Neural cell (in vitro differentiated cells): ENCODE data around the gene BIRC2. TPM values are rescaled to one million over a fixed set of nuclear protein-coding genes. Genes with fewer than 3 reads are reported as not detected.

Experiments
- H2AFZ ChIP-seq: fragments of 200-600, 300-800 bp; sonication (generic), shearing (Covaris generic); 2 replicates; pipeline ENCODE4 v1.6.0; 2014; ENCODE audit warnings: low read depth, mild to moderate bottlenecking, antibody characterized with exemption, low read length, moderate library complexity
- H3F3A ChIP-seq: fragments of 200-600 bp; shearing (Covaris generic); 2 replicates; pipeline ENCODE4 v1.6.1; 2016; ENCODE audit warnings: mild to moderate bottlenecking, moderate library complexity, mixed read lengths, antibody characterized with exemption, low read length; ENCODE audit not compliant: insufficient read depth, poor library complexity, severe bottlenecking
- H3K27ac ChIP-seq: fragments of 200-600, 300-800 bp; sonication (generic), shearing (Covaris generic); 2 replicates; pipeline ENCODE4 v1.5.1; 2014; ENCODE audit warnings: mild to moderate bottlenecking, low read length, moderate library complexity
- H3K27me3 ChIP-seq: fragments of 300-800, 200-600 bp; sonication (generic), shearing (Covaris generic); 2 replicates; pipeline ENCODE4 v1.6.0; 2014; ENCODE audit warnings: mild to moderate bottlenecking, low read depth, low read length, moderate library complexity; ENCODE audit not compliant: insufficient read depth
- H3K36me3 ChIP-seq: fragments of 300-800, 200-600 bp; sonication (generic), shearing (Covaris generic); 2 replicates; pipeline ENCODE4 v1.5.1; 2014; ENCODE audit warnings: mild to moderate bottlenecking, antibody characterized with exemption, low read length, moderate library complexity; ENCODE audit not compliant: insufficient read depth
- H3K4me2 ChIP-seq: fragments of 300-800, 200-600 bp; sonication (generic), shearing (Covaris generic); 2 replicates; pipeline ENCODE4 v1.6.0; 2014; ENCODE audit warnings: mild to moderate bottlenecking, low read length
- H3K4me3 ChIP-seq: fragments of 300-800, 200-600 bp; sonication (generic), shearing (Covaris generic); 2 replicates; pipeline ENCODE4 v1.5.1; 2014; ENCODE audit warnings: mild to moderate bottlenecking, low read length, moderate library complexity
- H3K79me2 ChIP-seq: fragments of 200-600 bp; shearing (Covaris generic); replicated peaks from 2 replicates; pipeline ENCODE4 v1.6.0; 2014; ENCODE audit warnings: mild to moderate bottlenecking, low read length, moderate library complexity; ENCODE audit not compliant: insufficient read depth
- H3K9ac ChIP-seq: fragments of 300-800, 200-600 bp; sonication (generic), shearing (Covaris generic); 2 replicates; pipeline ENCODE4 v1.6.1; 2016; ENCODE audit warnings: mild to moderate bottlenecking, low read length, mixed read lengths
- H3K9me2 ChIP-seq: fragments of 200-600 bp; shearing (Covaris generic); 2 replicates; pipeline ENCODE4 v1.6.1; 2016; ENCODE audit warnings: mild to moderate bottlenecking, low read length, mixed read lengths; ENCODE audit not compliant: insufficient read depth
- H3K9me3 ChIP-seq: fragments of 200-600, 300-800 bp; sonication (generic), shearing (Covaris generic); 2 replicates; pipeline ENCODE4 v1.6.1; 2016; ENCODE audit warnings: mild to moderate bottlenecking, mixed run types, low read length, moderate library complexity, mixed read lengths
- H4K20me1 ChIP-seq: fragments of 200-600 bp; shearing (Covaris generic); 2 replicates; pipeline ENCODE4 v1.6.1; 2016; ENCODE audit warnings: mild to moderate bottlenecking, mixed run types; ENCODE audit not compliant: insufficient read depth
- EP300 ChIP-seq: fragments of 450-650 bp; conservative IDR thresholded peaks from 2 replicates; pipeline ENCODE4 v1.6.1; 2014; ENCODE audit warnings: antibody characterized with exemption, mild to moderate bottlenecking, moderate library complexity; ENCODE audit not compliant: poor library complexity, severe bottlenecking
- EZH2 ChIP-seq: fragments of 200-600, 300-800 bp; shearing (Covaris generic), sonication (generic); IDR thresholded peaks from 2 replicates; pipeline ENCODE4 v1.6.1; 2014; ENCODE audit warnings: antibody characterized with exemption, low read length, borderline replicate concordance, mild to moderate bottlenecking; ENCODE audit not compliant: insufficient read depth, poor library complexity, severe bottlenecking
- MXI1 ChIP-seq: fragments of 450-650 bp; conservative IDR thresholded peaks from 2 replicates; pipeline ENCODE4 v1.6.1; 2014; ENCODE audit warnings: antibody characterized with exemption, mild to moderate bottlenecking; ENCODE audit not compliant: poor library complexity, severe bottlenecking
- POLR2AphosphoS5 ChIP-seq: IDR thresholded peaks from 2 replicates; pipeline ENCODE4 v1.6.1; 2012
- RAD21 ChIP-seq: fragments of 450-650 bp; conservative IDR thresholded peaks from 2 replicates; pipeline ENCODE4 v1.6.1; 2014; ENCODE audit warnings: antibody characterized with exemption, mild to moderate bottlenecking, moderate library complexity
- SMC3 ChIP-seq: fragments of 450-650 bp; conservative IDR thresholded peaks from 2 replicates; pipeline ENCODE4 v1.6.1; 2014; ENCODE audit warnings: antibody characterized with exemption, mild to moderate bottlenecking, moderate library complexity; ENCODE audit not compliant: poor library complexity
- TAF1 ChIP-seq: IDR thresholded peaks from 2 replicates; pipeline ENCODE4 v1.6.1; 2012; ENCODE audit warnings: low read depth
- polyA plus RNA-seq: library from polyadenylated mRNA; depleted of rRNA; stranded (reverse); fragments of >200 nt; gene quantifications from 2 replicates; pipeline ENCODE4 v1.2.3, GENCODE V29; 2014
- TF ChIP-seq, protein P1 (sequence below): fragments of 450-650 bp; IDR thresholded peaks from 2 replicates; pipeline ENCODE4 v1.5.1; 2014; ENCODE audit warnings: antibody characterized with exemption, mild to moderate bottlenecking, moderate library complexity; ENCODE audit not compliant: poor library complexity, severe bottlenecking
- TF ChIP-seq, protein P2 (sequence below): IDR thresholded peaks from 2 replicates; pipeline ENCODE4 v1.6.1; 2012; ENCODE audit warnings: borderline replicate concordance

The BIRC2 gene
- polyA plus RNA-seq, 1 donor from 2014 or later, result 68.7 TPM

DNA sequence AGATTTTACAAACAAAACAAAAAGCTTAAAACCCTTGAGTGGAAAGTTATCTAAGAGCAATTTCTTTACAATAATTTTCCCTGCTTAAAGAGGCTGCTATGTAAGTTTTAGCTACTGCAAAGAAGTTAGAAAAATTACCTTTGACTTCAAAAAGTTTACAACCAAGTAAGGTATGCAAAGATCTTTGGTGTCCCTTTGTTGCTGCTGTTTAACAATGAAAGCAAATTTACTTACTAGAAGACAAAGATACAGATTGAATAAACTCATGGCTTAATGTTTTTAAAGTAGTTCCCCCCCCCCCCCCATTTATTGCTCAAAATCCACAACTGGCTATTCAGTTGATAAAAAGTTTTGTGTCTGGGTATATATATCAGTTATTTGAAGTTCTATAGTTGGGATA, 79.6 kb downstream of the BIRC2 start:
- Histone ChIP-seq H3K4me3 (no peak overlapping the region), H3K27me3 (no peaks in the 10 kb centered on the region), H3F3A (no peaks in the 10 kb centered on the region), H3K9me3 (no peaks in the 10 kb centered on the region), H3K36me3 (no peaks in the 10 kb centered on the region), H3K9ac (no peak overlapping the region), H4K20me1 (no peaks in the 10 kb centered on the region), H3K79me2 (peaks cover 2% of the 10 kb centered on the region), H3K9me2 (no peaks in the 10 kb centered on the region), H3K27ac (no peak overlapping the region), H2AFZ (no peak overlapping the region), H3K4me2 (no peak overlapping the region)
- TF ChIP-seq EZH2, result no peak
- TF ChIP-seq, protein P1, sequence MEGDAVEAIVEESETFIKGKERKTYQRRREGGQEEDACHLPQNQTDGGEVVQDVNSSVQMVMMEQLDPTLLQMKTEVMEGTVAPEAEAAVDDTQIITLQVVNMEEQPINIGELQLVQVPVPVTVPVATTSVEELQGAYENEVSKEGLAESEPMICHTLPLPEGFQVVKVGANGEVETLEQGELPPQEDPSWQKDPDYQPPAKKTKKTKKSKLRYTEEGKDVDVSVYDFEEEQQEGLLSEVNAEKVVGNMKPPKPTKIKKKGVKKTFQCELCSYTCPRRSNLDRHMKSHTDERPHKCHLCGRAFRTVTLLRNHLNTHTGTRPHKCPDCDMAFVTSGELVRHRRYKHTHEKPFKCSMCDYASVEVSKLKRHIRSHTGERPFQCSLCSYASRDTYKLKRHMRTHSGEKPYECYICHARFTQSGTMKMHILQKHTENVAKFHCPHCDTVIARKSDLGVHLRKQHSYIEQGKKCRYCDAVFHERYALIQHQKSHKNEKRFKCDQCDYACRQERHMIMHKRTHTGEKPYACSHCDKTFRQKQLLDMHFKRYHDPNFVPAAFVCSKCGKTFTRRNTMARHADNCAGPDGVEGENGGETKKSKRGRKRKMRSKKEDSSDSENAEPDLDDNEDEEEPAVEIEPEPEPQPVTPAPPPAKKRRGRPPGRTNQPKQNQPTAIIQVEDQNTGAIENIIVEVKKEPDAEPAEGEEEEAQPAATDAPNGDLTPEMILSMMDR, result no peak
- TF ChIP-seq SMC3, result no peak
- TF ChIP-seq POLR2AphosphoS5, result no peak
- TF ChIP-seq, protein P2, sequence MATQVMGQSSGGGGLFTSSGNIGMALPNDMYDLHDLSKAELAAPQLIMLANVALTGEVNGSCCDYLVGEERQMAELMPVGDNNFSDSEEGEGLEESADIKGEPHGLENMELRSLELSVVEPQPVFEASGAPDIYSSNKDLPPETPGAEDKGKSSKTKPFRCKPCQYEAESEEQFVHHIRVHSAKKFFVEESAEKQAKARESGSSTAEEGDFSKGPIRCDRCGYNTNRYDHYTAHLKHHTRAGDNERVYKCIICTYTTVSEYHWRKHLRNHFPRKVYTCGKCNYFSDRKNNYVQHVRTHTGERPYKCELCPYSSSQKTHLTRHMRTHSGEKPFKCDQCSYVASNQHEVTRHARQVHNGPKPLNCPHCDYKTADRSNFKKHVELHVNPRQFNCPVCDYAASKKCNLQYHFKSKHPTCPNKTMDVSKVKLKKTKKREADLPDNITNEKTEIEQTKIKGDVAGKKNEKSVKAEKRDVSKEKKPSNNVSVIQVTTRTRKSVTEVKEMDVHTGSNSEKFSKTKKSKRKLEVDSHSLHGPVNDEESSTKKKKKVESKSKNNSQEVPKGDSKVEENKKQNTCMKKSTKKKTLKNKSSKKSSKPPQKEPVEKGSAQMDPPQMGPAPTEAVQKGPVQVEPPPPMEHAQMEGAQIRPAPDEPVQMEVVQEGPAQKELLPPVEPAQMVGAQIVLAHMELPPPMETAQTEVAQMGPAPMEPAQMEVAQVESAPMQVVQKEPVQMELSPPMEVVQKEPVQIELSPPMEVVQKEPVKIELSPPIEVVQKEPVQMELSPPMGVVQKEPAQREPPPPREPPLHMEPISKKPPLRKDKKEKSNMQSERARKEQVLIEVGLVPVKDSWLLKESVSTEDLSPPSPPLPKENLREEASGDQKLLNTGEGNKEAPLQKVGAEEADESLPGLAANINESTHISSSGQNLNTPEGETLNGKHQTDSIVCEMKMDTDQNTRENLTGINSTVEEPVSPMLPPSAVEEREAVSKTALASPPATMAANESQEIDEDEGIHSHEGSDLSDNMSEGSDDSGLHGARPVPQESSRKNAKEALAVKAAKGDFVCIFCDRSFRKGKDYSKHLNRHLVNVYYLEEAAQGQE, result no peak
- no peak for TF ChIP-seq TAF1
- TF ChIP-seq RAD21, result no peak
- TF ChIP-seq EP300, result no peak
- no peak for TF ChIP-seq MXI1

DNA sequence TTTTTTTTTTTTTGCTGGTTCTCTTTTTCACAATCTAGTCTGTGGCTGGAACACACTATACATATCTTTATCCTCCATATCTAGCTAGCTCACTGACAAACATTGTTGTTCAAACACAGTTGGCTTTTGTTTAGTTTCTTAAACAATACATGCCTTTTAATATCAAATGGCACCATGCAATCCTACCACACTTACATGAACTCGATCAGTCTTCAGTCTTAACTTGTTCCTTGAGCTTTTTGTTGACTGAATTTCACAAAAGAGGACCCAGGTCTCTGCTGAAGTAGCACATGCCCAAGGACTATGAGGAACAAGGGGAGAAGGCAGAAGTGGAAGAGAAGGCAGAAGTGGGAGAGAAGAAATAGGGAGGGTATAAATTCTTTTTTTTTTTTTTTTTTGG, 80.1 kb downstream of the BIRC2 start:
- Histone ChIP-seq H3K27ac (no peak overlapping the region), H2AFZ (no peak overlapping the region), H3K79me2 (peaks cover 2% of the 10 kb centered on the region), H3K4me2 (no peak overlapping the region), H3K9me2 (no peaks in the 10 kb centered on the region), H3K27me3 (no peaks in the 10 kb centered on the region), H3K9me3 (no peaks in the 10 kb centered on the region), H3K9ac (no peak overlapping the region), H3K4me3 (no peak overlapping the region), H3K36me3 (no peaks in the 10 kb centered on the region), H4K20me1 (no peaks in the 10 kb centered on the region), H3F3A (no peaks in the 10 kb centered on the region)
- TF ChIP-seq EZH2 (no peak), RAD21 (no peak), EP300 (no peak), TAF1 (no peak), MXI1 (no peak), SMC3 (no peak), POLR2AphosphoS5 (no peak)
- TF ChIP-seq, protein P2, result no peak
- TF ChIP-seq, protein P1, result no peak
